ENCODE results near the gene PANX3.

Gene PANX3, protein sequence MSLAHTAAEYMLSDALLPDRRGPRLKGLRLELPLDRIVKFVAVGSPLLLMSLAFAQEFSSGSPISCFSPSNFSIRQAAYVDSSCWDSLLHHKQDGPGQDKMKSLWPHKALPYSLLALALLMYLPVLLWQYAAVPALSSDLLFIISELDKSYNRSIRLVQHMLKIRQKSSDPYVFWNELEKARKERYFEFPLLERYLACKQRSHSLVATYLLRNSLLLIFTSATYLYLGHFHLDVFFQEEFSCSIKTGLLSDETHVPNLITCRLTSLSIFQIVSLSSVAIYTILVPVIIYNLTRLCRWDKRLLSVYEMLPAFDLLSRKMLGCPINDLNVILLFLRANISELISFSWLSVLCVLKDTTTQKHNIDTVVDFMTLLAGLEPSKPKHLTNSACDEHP

DNA sequence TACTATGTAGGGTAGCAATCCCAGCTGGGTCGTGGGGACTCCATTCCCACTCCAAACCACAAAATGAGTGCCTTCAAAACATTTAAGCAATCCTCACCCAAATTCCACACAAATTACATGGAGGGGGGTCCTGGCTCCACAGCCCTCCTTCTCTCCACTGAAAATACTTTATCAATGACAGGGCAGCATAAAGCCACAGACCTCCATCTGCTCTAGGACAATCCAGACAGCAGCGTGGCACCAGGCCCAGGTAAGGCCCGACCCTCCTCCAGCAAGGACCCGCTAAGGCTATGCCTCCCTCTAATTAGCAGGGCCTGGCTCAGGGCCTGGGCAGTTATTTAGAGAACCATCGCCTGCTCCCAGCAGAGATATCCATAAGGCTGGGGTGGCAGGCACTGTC lies at the start of gene PANX3:
PANX3 (plus strand) TSS at position 365 of the 400 bp plus-strand sequence. CDS start 129 bp downstream, outside the sequence.
- no peak within 1 kb of the TSS for H3K27ac ChIP-seq
- TF ChIP-seq, protein P1, sequence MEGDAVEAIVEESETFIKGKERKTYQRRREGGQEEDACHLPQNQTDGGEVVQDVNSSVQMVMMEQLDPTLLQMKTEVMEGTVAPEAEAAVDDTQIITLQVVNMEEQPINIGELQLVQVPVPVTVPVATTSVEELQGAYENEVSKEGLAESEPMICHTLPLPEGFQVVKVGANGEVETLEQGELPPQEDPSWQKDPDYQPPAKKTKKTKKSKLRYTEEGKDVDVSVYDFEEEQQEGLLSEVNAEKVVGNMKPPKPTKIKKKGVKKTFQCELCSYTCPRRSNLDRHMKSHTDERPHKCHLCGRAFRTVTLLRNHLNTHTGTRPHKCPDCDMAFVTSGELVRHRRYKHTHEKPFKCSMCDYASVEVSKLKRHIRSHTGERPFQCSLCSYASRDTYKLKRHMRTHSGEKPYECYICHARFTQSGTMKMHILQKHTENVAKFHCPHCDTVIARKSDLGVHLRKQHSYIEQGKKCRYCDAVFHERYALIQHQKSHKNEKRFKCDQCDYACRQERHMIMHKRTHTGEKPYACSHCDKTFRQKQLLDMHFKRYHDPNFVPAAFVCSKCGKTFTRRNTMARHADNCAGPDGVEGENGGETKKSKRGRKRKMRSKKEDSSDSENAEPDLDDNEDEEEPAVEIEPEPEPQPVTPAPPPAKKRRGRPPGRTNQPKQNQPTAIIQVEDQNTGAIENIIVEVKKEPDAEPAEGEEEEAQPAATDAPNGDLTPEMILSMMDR (conservative IDR thresholded peaks at IDR 0.05), result no peak
- TF ChIP-seq ZFX (IDR thresholded peaks at IDR 0.05), result no peak

DNA sequence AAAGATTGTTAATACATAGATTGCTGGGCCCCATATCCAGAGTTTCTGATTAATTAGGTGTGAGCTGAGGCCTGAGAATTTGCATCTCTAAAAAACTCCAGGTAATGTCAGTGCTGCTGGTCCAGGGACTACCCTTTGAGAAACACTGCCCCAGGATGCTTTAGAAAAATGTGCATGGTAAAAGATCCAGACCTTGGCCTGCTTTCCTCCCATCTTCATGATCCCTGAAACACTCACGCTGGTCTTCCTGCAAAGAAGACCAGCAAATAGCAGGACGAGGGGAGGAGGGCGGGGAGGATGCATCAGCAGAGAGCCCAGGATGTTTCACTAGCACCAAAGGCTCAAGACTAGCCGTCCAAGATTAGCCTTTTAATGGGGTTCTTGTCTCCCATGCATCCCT lies 41.5 kb upstream of the PANX3 start, which contains the start of gene OR8A1:
OR8A1 (plus strand) TSS at position 301 of the 400 bp plus-strand sequence. CDS start 123 bp downstream, outside the sequence.
- no peak within 1 kb of the TSS for H3K27ac ChIP-seq
- TF ChIP-seq, protein P1 (conservative IDR thresholded peaks at IDR 0.05), result no peak
- no peak for TF ChIP-seq ZFX (IDR thresholded peaks at IDR 0.05)

DNA sequence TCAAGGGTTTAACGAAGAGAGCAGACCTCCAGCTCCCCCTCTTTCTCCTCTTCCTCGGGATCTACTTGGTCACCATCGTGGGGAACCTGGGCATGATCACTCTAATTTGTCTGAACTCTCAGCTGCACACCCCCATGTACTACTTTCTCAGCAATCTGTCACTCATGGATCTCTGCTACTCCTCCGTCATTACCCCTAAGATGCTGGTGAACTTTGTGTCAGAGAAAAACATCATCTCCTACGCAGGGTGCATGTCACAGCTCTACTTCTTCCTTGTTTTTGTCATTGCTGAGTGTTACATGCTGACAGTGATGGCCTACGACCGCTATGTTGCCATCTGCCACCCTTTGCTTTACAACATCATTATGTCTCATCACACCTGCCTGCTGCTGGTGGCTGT lies 41.1 kb upstream of the PANX3 start:
- TF ChIP-seq ZFX (IDR thresholded peaks at IDR 0.05), result no peak
- TF ChIP-seq, protein P1 (conservative IDR thresholded peaks at IDR 0.05), result no peak
- no peak overlapping the region for H3K27ac ChIP-seq

DNA sequence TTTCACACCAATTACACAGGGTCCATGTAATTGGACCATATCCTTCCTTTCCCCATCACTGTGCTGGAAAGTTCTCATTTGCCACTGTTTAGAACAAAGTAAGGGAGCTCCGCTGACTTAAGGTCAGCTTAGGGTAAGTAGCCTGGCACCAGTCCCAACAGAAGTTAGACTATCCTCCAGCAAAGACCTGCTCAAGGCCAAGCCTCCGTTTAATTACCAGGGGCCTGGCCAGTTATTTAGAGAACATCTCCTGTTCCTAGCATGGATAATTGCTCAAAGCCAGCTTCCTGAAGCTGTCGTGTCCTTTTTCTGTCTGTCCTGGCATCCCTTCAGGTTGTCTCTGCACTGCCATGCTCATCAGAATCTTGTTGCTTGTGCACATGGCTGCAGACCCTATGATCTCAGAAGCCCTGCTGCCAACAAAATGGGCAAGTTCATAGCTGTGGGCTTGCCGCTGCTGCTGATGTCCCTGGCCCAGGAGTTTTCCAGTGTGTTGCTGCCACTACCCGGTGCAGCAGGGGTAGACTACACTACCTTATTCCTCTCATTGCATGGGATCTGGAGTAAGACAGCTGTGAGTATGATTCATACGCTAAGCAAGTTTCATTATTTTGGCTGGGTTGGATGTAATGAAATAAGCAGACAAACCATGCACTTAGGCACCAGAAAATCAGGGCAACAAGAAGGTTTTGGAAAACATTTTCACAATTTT lies 33.4 kb upstream of the PANX3 start:
- no peak overlapping the region for H3K27ac ChIP-seq
- TF ChIP-seq ZFX (IDR thresholded peaks at IDR 0.05), result no peak
- TF ChIP-seq, protein P1 (conservative IDR thresholded peaks at IDR 0.05), result no peak

DNA sequence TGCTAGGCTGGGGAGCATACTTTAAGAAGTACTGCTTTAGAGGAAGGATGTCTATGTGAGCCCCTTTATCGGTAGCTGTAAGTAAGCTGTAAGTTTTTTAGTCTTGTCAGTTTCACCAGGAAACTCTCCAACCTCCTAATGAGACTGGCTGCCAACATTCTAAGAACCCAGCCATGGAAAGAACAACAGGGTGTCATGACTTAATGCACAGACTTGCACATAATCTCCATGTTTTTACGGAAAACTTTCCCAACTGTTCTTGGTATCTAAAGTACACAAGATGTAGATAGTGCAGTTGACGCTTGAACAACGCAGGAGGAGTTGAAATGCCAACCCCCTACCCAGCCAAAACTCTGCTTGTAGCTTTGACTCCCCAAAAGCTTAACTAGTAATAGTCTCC lies 32.5 kb upstream of the PANX3 start:
- H3K27ac ChIP-seq, result no peak overlapping the region

DNA sequence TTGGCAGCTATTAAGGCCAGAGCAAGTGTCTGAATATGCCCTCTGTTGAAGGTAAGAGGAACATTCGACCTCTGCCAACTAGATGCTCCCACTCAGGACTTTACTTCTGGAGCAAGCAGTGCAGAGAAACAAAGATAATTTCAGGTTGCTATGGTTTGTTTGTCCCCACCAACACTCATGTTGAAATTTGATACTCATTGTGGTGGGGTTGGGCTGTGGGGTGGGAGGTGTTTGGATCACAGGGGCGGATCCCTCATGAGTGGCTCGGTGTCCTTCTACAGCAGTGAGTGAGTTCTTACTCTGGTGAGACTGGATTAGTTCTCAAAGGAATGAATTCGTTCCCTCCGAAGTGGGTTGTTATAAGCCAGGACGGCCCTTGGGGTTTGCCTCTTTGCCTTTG lies 29.4 kb upstream of the PANX3 start:
- no peak overlapping the region for H3K27ac ChIP-seq
- TF ChIP-seq ZFX (IDR thresholded peaks at IDR 0.05), result no peak
- TF ChIP-seq, protein P1 (conservative IDR thresholded peaks at IDR 0.05), result no peak

More for the DNA sequence above, 32.5 kb upstream of the PANX3 start:
- TF ChIP-seq, protein P1 (conservative IDR thresholded peaks at IDR 0.05), result no peak
- no peak for TF ChIP-seq ZFX (IDR thresholded peaks at IDR 0.05)

DNA sequence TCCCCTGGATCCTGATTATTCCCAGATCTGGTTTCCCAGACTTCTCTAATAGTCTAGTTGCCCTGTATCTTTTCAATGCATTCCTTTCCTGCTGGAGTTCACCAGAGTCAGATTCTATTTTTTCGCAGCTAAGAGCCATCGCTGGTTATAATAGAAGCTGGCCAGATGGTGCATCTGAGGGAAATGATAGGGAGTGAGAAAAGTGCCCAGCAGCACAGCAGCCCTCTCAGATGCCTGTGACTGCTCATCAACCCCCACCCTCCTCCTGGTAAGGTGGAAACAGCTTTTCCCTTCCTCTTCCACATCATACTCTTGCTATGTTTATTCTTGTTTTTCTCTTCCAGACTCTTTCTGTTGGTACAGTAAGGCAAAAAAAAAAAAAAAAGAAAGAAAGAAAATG lies 28.7 kb upstream of the PANX3 start:
- no peak overlapping the region for H3K27ac ChIP-seq
- TF ChIP-seq, protein P1 (conservative IDR thresholded peaks at IDR 0.05), result no peak
- no peak for TF ChIP-seq ZFX (IDR thresholded peaks at IDR 0.05)

All from C4-2B (cell line).